Right lobe of liver (tissue), 4 donors: Measurements from ENCODE around the gene MEGF10.

Experiments
- POLR2A ChIP-seq: fragments of 450-650 bp; IDR thresholded peaks from one replicate; pipeline ENCODE4 v1.6.1; 2017; ENCODE audit warnings: antibody characterized with exemption, mild to moderate bottlenecking
- TF ChIP-seq, protein P1 (sequence below), 4 donors: fragments of 200-600 bp in 3 of 4; fragments of 450-650 bp in 1 of 4; IDR thresholded peaks; one replicate each; pipeline versions ENCODE4 v1.5.1 to v1.8.0; 2016 to 2022; ENCODE audit warnings: antibody characterized with exemption in 4 of 4, mild to moderate bottlenecking in 2 of 4
- donor health status: DM: no; HTN: no; CAD: no.
- donor health status: DM: no; HTN: no; CAD: no.
- donor health status: DM: no; HTN: yes; CAD: no.

- TF ChIP-seq POLR2A = no peak
- TF ChIP-seq, protein P1, sequence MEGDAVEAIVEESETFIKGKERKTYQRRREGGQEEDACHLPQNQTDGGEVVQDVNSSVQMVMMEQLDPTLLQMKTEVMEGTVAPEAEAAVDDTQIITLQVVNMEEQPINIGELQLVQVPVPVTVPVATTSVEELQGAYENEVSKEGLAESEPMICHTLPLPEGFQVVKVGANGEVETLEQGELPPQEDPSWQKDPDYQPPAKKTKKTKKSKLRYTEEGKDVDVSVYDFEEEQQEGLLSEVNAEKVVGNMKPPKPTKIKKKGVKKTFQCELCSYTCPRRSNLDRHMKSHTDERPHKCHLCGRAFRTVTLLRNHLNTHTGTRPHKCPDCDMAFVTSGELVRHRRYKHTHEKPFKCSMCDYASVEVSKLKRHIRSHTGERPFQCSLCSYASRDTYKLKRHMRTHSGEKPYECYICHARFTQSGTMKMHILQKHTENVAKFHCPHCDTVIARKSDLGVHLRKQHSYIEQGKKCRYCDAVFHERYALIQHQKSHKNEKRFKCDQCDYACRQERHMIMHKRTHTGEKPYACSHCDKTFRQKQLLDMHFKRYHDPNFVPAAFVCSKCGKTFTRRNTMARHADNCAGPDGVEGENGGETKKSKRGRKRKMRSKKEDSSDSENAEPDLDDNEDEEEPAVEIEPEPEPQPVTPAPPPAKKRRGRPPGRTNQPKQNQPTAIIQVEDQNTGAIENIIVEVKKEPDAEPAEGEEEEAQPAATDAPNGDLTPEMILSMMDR (IDR thresholded peaks at IDR 0.05) = no peak
These were observed 14.9 kb downstream of the MEGF10 start for GRCh38 chr5:127305493-127305892.
